Measurements from ENCODE around the gene JAGN1. TPM values are rescaled to one million over a fixed set of nuclear protein-coding genes. Genes with fewer than 3 reads are reported as not detected.
A peak's percentile ranks its signal among the peaks of the same experiment; 100 is the strongest.

JAGN1 gene
- total RNA-seq, 1 experiment from 2014 or later: 49.7 TPM

- Mint-ChIP-seq H3K4me1 (ENCODE audit: insufficient read depth, unreplicated experiment) (peaks cover 49% of the 10 kb centered on the region), H3K9me3 (ENCODE audit: unreplicated experiment) (no peaks in the 10 kb centered on the region), H3K27me3 (ENCODE audit: insufficient read depth, unreplicated experiment) (no peaks in the 10 kb centered on the region), H3K4me3 (ENCODE audit: unreplicated experiment) (peak overlapping the region; percentile 79), H3K27ac (ENCODE audit: low read depth, unreplicated experiment) (no peak overlapping the region), H3K36me3 (ENCODE audit: insufficient read depth, unreplicated experiment) (peaks cover 5% of the 10 kb centered on the region)
- BruUV-seq (replicated peaks): no TSS peak
- ChIA-PET CTCF (interaction anchor here (0.6 to 1.9 kb wide), 8 partner anchors 9 to 549 kb away, joined by 3 to 7 read pairs (median 3); partner anchors contain the start of gene CRELD1), POLR2A (interaction anchor here (1.4 to 5.6 kb wide), 12 partner anchors 8 to 109 kb away, joined by 4 to 60 read pairs (median 10); partner anchors contain the start of genes ARPC4, CRELD1, IL17RC and TADA3)
- intact Hi-C loops (cut with micrococcal nuclease): no loop called here
- no peak for DNase-seq (ENCODE audit: unreplicated experiment)
- TF ChIP-seq, protein P1, sequence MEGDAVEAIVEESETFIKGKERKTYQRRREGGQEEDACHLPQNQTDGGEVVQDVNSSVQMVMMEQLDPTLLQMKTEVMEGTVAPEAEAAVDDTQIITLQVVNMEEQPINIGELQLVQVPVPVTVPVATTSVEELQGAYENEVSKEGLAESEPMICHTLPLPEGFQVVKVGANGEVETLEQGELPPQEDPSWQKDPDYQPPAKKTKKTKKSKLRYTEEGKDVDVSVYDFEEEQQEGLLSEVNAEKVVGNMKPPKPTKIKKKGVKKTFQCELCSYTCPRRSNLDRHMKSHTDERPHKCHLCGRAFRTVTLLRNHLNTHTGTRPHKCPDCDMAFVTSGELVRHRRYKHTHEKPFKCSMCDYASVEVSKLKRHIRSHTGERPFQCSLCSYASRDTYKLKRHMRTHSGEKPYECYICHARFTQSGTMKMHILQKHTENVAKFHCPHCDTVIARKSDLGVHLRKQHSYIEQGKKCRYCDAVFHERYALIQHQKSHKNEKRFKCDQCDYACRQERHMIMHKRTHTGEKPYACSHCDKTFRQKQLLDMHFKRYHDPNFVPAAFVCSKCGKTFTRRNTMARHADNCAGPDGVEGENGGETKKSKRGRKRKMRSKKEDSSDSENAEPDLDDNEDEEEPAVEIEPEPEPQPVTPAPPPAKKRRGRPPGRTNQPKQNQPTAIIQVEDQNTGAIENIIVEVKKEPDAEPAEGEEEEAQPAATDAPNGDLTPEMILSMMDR (IDR thresholded peaks at IDR 0.05; ENCODE audit: unreplicated experiment): no peak
Observed at GRCh38 chr3:9901967-9902366, 11.6 kb downstream of the JAGN1 start.

- Mint-ChIP-seq H3K4me3 (ENCODE audit: unreplicated experiment) (peak within 1 kb of the TSS; percentile 79), H3K27me3 (ENCODE audit: insufficient read depth, unreplicated experiment) (no peaks in the 10 kb centered on the region), H3K4me1 (ENCODE audit: insufficient read depth, unreplicated experiment) (peaks cover 43% of the 10 kb centered on the region), H3K27ac (ENCODE audit: low read depth, unreplicated experiment) (peak within 1 kb of the TSS; percentile 80), H3K9me3 (ENCODE audit: unreplicated experiment) (no peaks in the 10 kb centered on the region), H3K36me3 (ENCODE audit: insufficient read depth, unreplicated experiment) (peaks cover 5% of the 10 kb centered on the region)
- intact Hi-C loops (cut with micrococcal nuclease): no loop called here
- peak; percentile 39 for DNase-seq (ENCODE audit: unreplicated experiment)
- BruUV-seq (replicated peaks): no TSS peak
- CTCF ChIA-PET: interaction anchor here (0.5 to 2.4 kb wide), 15 partner anchors 9 to 549 kb away, joined by 3 to 11 read pairs (median 3); partner anchors contain the start of genes CRELD1 and RPUSD3
- POLR2A ChIA-PET: interaction anchor here (1.4 to 5.6 kb wide), 12 partner anchors 9 to 110 kb away, joined by 5 to 60 read pairs (median 10); partner anchors contain the start of genes ARPC4, CRELD1, IL17RC and TADA3
- TF ChIP-seq, protein P1 (IDR thresholded peaks at IDR 0.05; ENCODE audit: unreplicated experiment): no peak
Observed at GRCh38 chr3:9902372-9903237, 12.2 kb downstream of the JAGN1 start, which contains the start of gene IL17RE. IL17RE (plus strand) TSS chr3:9902848; CDS start chr3:9902933, 85 bp downstream.

- TF ChIP-seq, protein P1 (IDR thresholded peaks at IDR 0.05; ENCODE audit: unreplicated experiment): no peak
- Mint-ChIP-seq H3K36me3 (ENCODE audit: insufficient read depth, unreplicated experiment) (peaks cover 9% of the 10 kb centered on the region), H3K4me1 (ENCODE audit: insufficient read depth, unreplicated experiment) (peaks cover 37% of the 10 kb centered on the region), H3K27ac (ENCODE audit: low read depth, unreplicated experiment) (peak overlapping the region; percentile 80), H3K27me3 (ENCODE audit: insufficient read depth, unreplicated experiment) (no peaks in the 10 kb centered on the region), H3K4me3 (ENCODE audit: unreplicated experiment) (peak overlapping the region; percentile 79), H3K9me3 (ENCODE audit: unreplicated experiment) (no peaks in the 10 kb centered on the region)
- CTCF ChIA-PET: interaction anchor here (0.5 to 2.4 kb wide), 9 partner anchors 10 to 64 kb away, joined by 3 to 11 read pairs (median 4); partner anchors contain the start of genes CRELD1 and RPUSD3
- no TSS peak for BruUV-seq (replicated peaks)
- intact Hi-C loops (cut with micrococcal nuclease): no loop called here
- peak; percentile 30 for DNase-seq (ENCODE audit: unreplicated experiment)
- POLR2A ChIA-PET: interaction anchor here (1.4 to 5.6 kb wide), 12 partner anchors 9 to 110 kb away, joined by 5 to 60 read pairs (median 10); partner anchors contain the start of genes ARPC4, CRELD1, IL17RC and TADA3
Observed at GRCh38 chr3:9903238-9903624, 12.8 kb downstream of the JAGN1 start.

DNA sequence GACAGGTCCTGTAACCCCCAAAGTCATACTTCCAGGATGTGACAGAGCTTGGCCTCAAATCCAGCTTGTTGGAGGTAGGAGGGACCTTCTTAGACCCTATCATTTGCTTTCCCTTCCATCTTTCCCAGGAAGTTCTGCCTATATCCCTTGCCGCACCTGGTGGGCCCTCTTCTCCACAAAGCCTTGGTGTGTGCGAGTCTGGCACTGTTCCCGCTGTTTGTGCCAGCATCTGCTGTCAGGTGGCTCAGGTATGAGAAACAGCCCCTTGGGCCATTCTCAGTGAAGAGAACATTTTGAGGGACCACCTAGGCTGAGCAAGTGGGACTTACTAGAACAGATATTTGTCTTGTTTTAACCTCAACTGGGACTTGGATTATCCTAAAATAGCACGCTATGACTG, 13.5 kb downstream of the JAGN1 start:
- POLR2A ChIA-PET: interaction anchor here (2.2 to 5.6 kb wide), 6 partner anchors 9 to 29 kb away, joined by 10 to 60 read pairs (median 16); partner anchors contain the start of genes CRELD1 and IL17RC
- TF ChIP-seq, protein P1 (IDR thresholded peaks at IDR 0.05; ENCODE audit: unreplicated experiment): no peak
- Mint-ChIP-seq H3K9me3 (ENCODE audit: unreplicated experiment) (no peaks in the 10 kb centered on the region), H3K4me1 (ENCODE audit: insufficient read depth, unreplicated experiment) (peaks cover 30% of the 10 kb centered on the region), H3K4me3 (ENCODE audit: unreplicated experiment) (peak overlapping the region; percentile 79), H3K27ac (ENCODE audit: low read depth, unreplicated experiment) (peak overlapping the region; percentile 80), H3K27me3 (ENCODE audit: insufficient read depth, unreplicated experiment) (no peaks in the 10 kb centered on the region), H3K36me3 (ENCODE audit: insufficient read depth, unreplicated experiment) (peaks cover 12% of the 10 kb centered on the region)
- BruUV-seq (replicated peaks): no TSS peak
- CTCF ChIA-PET: interaction anchor here (2.4 kb wide), 1 partner anchor 9 kb away, joined by 11 read pairs; no protein-coding TSS in a partner anchor
- intact Hi-C loops (cut with micrococcal nuclease): no loop called here
- no peak for DNase-seq (ENCODE audit: unreplicated experiment)
